ENCODE data around the gene SH3GL1. TPM values are rescaled to one million over a fixed set of nuclear protein-coding genes. Genes with fewer than 3 reads are reported as not detected.

The SH3GL1 gene
- total RNA-seq, 2 donors from 2014 or later = 54.0 to 66.6 TPM

- Histone ChIP-seq H3K4me1 (peaks cover 22% of the 10 kb centered on the region), H3K9me3 (no peaks in the 10 kb centered on the region), H3K27ac (no peak overlapping the region), H3K27me3 (no peaks in the 10 kb centered on the region), H3K36me3 (peaks cover 5% of the 10 kb centered on the region), H3K9ac (ENCODE audit: low read depth in 2 of 2, low read length in 2 of 2) (no peak overlapping the region), H3K4me3 (no peak overlapping the region)
- no peak for DNase-seq
- TF ChIP-seq CTCF (IDR thresholded peaks at IDR 0.05) = no peak
- intact Hi-C loops (cut with DNase I) = no loop called here
These were observed 34.3 kb downstream of the SH3GL1 start for GRCh38 chr19:4365791-4366665.

GRCh38 chr19:4365341-4365740 is 35.0 kb downstream of the SH3GL1 start:
- H3K27ac ChIP-seq = no peak overlapping the region
- H3K4me3 ChIP-seq = no peak overlapping the region
- TF ChIP-seq CTCF (IDR thresholded peaks at IDR 0.05) = no peak
- peak overlapping the region in 1 of 2 donors; percentile 12 for H3K9ac ChIP-seq (ENCODE audit: low read depth in 2 of 2, low read length in 2 of 2)
- peaks cover 18% of the 10 kb centered on the region for H3K4me1 ChIP-seq
- peaks cover 5% of the 10 kb centered on the region for H3K36me3 ChIP-seq
- H3K27me3 ChIP-seq = no peaks in the 10 kb centered on the region
- intact Hi-C loops (cut with DNase I) = no loop called here
- DNase-seq = peak; percentile 57
- H3K9me3 ChIP-seq = no peaks in the 10 kb centered on the region

DNA sequence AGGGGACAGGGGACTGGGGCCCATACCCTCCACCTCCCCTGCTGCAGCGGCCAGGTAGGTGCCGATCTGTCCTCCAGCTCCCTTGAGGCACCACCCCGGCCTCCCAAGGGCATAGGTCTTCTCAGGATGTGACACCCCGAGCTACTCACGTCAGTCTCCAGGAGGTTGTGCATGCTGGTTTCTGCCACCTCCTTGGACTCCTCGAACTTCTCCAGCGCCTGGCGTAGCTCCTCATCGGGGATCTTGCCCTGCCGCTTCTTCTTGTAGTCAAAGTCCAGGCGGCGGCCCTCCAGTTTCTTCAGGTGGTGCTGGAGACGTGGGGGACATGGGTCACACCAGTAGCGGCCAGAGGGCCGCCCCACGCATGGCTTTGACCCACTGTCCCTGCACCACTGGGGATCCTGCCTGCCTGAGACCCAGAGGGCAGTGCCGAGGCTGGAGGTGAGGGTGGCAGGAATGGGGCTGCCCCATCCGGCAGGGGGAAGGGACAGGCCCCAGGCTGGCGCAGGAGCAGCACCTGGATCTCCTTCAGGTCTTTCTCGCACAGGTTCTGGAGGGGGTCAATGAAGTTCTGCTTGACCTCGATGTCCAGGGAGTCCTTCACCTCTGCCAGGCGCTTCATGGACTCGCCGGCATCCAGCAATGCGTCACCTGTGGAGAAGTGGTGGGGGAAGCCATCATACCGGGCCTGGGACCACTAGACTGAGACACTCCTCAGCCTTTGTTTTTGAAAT is 36.6 kb downstream of the SH3GL1 start:
- TF ChIP-seq CTCF (IDR thresholded peaks at IDR 0.05) = no peak
- Histone ChIP-seq H3K4me1 (peaks cover 5% of the 10 kb centered on the region), H3K4me3 (no peak overlapping the region), H3K9ac (ENCODE audit: low read depth in 2 of 2, low read length in 2 of 2) (no peak overlapping the region), H3K9me3 (no peaks in the 10 kb centered on the region), H3K27me3 (no peaks in the 10 kb centered on the region), H3K27ac (no peak overlapping the region), H3K36me3 (peaks cover 15% of the 10 kb centered on the region)
- intact Hi-C loops (cut with DNase I) = no loop called here
- DNase-seq = no peak

- Histone ChIP-seq H3K27ac (no peak overlapping the region), H3K36me3 (peaks cover 15% of the 10 kb centered on the region), H3K9ac (ENCODE audit: low read depth in 2 of 2, low read length in 2 of 2) (no peak overlapping the region), H3K9me3 (no peaks in the 10 kb centered on the region), H3K4me3 (no peak overlapping the region), H3K27me3 (no peaks in the 10 kb centered on the region), H3K4me1 (no peaks in the 10 kb centered on the region)
- TF ChIP-seq CTCF (IDR thresholded peaks at IDR 0.05) = no peak
- intact Hi-C loops (cut with DNase I) = no loop called here
- no peak for DNase-seq
These were observed 37.4 kb downstream of the SH3GL1 start for GRCh38 chr19:4362831-4363545.

DNA sequence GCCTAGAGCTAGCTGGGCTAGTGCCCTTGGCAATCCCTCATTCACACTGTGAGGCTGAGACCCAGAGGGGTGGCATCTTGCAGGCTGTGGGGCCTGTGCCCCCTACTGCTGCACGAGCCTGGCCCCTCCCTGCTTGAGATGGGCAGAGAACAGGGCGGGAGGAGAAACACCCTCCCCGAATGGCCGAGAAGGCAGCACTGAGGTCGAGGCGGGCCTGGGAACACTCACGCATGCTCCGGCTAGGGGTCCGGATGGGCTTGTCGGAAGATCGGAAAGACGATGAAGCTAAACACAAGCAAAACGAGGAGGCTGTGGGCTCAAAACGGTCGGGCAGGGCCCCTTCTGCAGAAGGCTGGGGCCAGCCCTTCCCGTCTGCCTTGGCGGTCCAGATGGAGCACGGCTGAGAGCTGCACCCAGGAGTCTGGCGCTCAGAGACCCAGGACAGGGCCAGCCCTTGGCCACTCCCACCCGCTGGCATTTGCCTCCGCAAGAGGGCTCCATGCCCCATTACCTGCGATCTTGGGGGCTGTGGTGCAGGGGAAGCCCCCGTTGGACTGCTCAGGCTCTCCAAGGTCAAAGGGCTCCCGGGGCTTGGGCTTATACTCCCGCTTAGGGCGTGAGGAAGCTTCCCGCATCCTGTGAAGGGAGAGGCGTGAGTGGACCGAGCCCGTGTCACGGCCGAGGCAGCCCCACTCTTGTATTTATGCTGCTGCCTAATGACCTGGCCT is 38.1 kb downstream of the SH3GL1 start:
- no peaks in the 10 kb centered on the region for H3K4me1 ChIP-seq
- peaks cover 15% of the 10 kb centered on the region for H3K36me3 ChIP-seq
- intact Hi-C loops (cut with DNase I) = no loop called here
- H3K27ac ChIP-seq = no peak overlapping the region
- no peak overlapping the region for H3K4me3 ChIP-seq
- no peak overlapping the region for H3K9ac ChIP-seq (ENCODE audit: low read depth in 2 of 2, low read length in 2 of 2)
- no peak for DNase-seq
- no peaks in the 10 kb centered on the region for H3K9me3 ChIP-seq
- no peak for TF ChIP-seq CTCF (IDR thresholded peaks at IDR 0.05)
- no peaks in the 10 kb centered on the region for H3K27me3 ChIP-seq

Data from colonic mucosa (tissue), 4 donors.